Stimulated activated CD8-positive, alpha-beta memory T cell treated with anti-CD3 and anti-CD28 coated beads, Interleukin-4, amount 100 ng/mL, for 4 hours (primary cell): ENCODE results near the gene ENAH.

Experiments used
- DNase-seq, 2 donors: peaks; one replicate each; pipeline ENCODE4 v3.0.0-alpha.2; 2020; ENCODE audit warnings: low read depth in 2 of 2, low spot score in 1 of 2

ENAH gene

GRCh38 chr1:225504776-225505175 lies 148.1 kb downstream of the ENAH start:
- DNase-seq = no peak

- no peak for DNase-seq
Measured at GRCh38 chr1:225500624-225501192, 152.2 kb downstream of the ENAH start.

- DNase-seq = no peak
Measured at GRCh38 chr1:225498549-225499136, 154.3 kb downstream of the ENAH start.

- DNase-seq = no peak
Measured at GRCh38 chr1:225494789-225495359, 158.0 kb downstream of the ENAH start.

GRCh38 chr1:225493591-225494246 lies 159.2 kb downstream of the ENAH start:
- DNase-seq = no peak

- DNase-seq = no peak
Measured at GRCh38 chr1:225488676-225489075, 164.2 kb downstream of the ENAH start.

GRCh38 chr1:225486856-225487255 lies 166.1 kb downstream of the ENAH start:
- DNase-seq = no peak

- no peak for DNase-seq
Measured at GRCh38 chr1:225485991-225486530, 166.9 kb downstream of the ENAH start.

GRCh38 chr1:225485226-225485625 lies 167.7 kb downstream of the ENAH start:
- DNase-seq = no peak

GRCh38 chr1:225484657-225485214 lies 168.2 kb downstream of the ENAH start:
- DNase-seq = no peak

GRCh38 chr1:225483818-225484656 lies 168.9 kb downstream of the ENAH start:
- no peak for DNase-seq

GRCh38 chr1:225482421-225482950 lies 170.4 kb downstream of the ENAH start:
- DNase-seq = no peak

- no peak for DNase-seq
Measured at GRCh38 chr1:225481738-225482137, 171.2 kb downstream of the ENAH start.

GRCh38 chr1:225480825-225481434 lies 172.0 kb downstream of the ENAH start:
- no peak for DNase-seq

GRCh38 chr1:225479996-225480720 lies 172.8 kb downstream of the ENAH start:
- no peak for DNase-seq

GRCh38 chr1:225479341-225479740 lies 173.6 kb downstream of the ENAH start:
- DNase-seq = no peak

- DNase-seq = no peak
Measured at GRCh38 chr1:225477296-225477911, 175.5 kb downstream of the ENAH start.

GRCh38 chr1:225476538-225476988 lies 176.4 kb downstream of the ENAH start:
- no peak for DNase-seq

GRCh38 chr1:225476100-225476511 lies 176.8 kb downstream of the ENAH start:
- no peak for DNase-seq
